A673 (cell line): ENCODE results near the gene NAT9. TPM values are rescaled to one million over a fixed set of nuclear protein-coding genes. Genes with fewer than 3 reads are reported as not detected.

ENCODE experiments used
- BruUV-seq: library from RNA; stranded (reverse); fragments of 400-500 nt; replicated peaks from 2 replicates; lab custom pipeline; 2021; lab: Mats Ljungman, UMichigan
- CTCF ChIA-PET: fragments of 300-600 bp; sonication (Branson Sonifier 250); formaldehyde crosslinking; loops from one replicate; lab custom pipeline; 2022; ENCODE audit warnings: antibody characterized with exemption; lab: Charles Lee
- POLR2A ChIA-PET: fragments of 300-600 bp; sonication (Branson Sonifier 250); formaldehyde crosslinking; loops from one replicate; lab custom pipeline; 2022; ENCODE audit warnings: antibody characterized with exemption; ENCODE audit not compliant: low non-redundant PET; lab: Charles Lee
- DNase-seq: peaks from one replicate; pipeline ENCODE4 v3.0.0-alpha.2; 2015; ENCODE audit warnings: low spot score
- H3K27ac ChIP-seq: fragments of 200-600 bp; sonication (generic); 2 replicates; pipeline ENCODE4 v1.5.1; 2016; ENCODE audit warnings: mixed run types, low read depth, mild to moderate bottlenecking, mixed read lengths, antibody characterized with exemption, low read length; ENCODE audit not compliant: poor library complexity, severe bottlenecking
- H3K27me3 ChIP-seq: fragments of 200-600 bp; sonication (generic); replicated peaks from 2 replicates; pipeline ENCODE4 v1.6.1; 2017; ENCODE audit warnings: mixed run types, low read depth, mild to moderate bottlenecking, mixed read lengths, antibody characterized with exemption, low read length; ENCODE audit not compliant: insufficient read depth, poor library complexity
- H3K36me3 ChIP-seq: fragments of 200-600 bp; sonication (generic); 2 replicates; pipeline ENCODE4 v1.6.1; 2016; ENCODE audit warnings: mixed run types, mild to moderate bottlenecking, mixed read lengths, antibody characterized with exemption, low read length; ENCODE audit not compliant: insufficient read depth, poor library complexity, severe bottlenecking
- H3K4me1 ChIP-seq: fragments of 200-600 bp; sonication (generic); 2 replicates; pipeline ENCODE4 v1.6.1; 2017; ENCODE audit warnings: mixed run types, mild to moderate bottlenecking, mixed read lengths, antibody characterized with exemption, low read length; ENCODE audit not compliant: insufficient read depth, poor library complexity, severe bottlenecking
- H3K4me3 ChIP-seq: fragments of 200-600 bp; sonication (generic); 2 replicates; pipeline ENCODE4 v1.5.1; 2016; ENCODE audit warnings: low read depth, mixed run types, mild to moderate bottlenecking, mixed read lengths, low read length; ENCODE audit not compliant: poor library complexity, severe bottlenecking
- H3K9me3 ChIP-seq: fragments of 200-600 bp; sonication (generic); 2 replicates; pipeline ENCODE4 v1.6.1; 2016; ENCODE audit warnings: mixed run types, low read depth, mild to moderate bottlenecking, mixed read lengths, antibody characterized with exemption, low read length; ENCODE audit not compliant: poor library complexity, severe bottlenecking
- CTCF ChIP-seq: fragments of 300-800, 200-600 bp; sonication (generic); conservative IDR thresholded peaks from 2 replicates; pipeline ENCODE4 v1.5.1; 2017; ENCODE audit warnings: low read depth, mild to moderate bottlenecking, antibody characterized with exemption, low read length, moderate library complexity, mixed read lengths
- EZH2 ChIP-seq: fragments of 200-600 bp; sonication (generic); IDR thresholded peaks from 2 replicates; pipeline ENCODE4 v1.6.1; 2017; ENCODE audit warnings: borderline replicate concordance, low read depth, mild to moderate bottlenecking, mixed read lengths, antibody characterized with exemption, low read length; ENCODE audit not compliant: poor library complexity, severe bottlenecking
- intact Hi-C: fragments of 100-400 bp; cut with micrococcal nuclease; formaldehyde crosslinking; loops from one replicate; pipeline ENCODE4 v1.10.0; 2022; ENCODE audit not compliant: unreplicated experiment
- total RNA-seq: library from RNA; stranded (reverse); gene quantifications from 2 replicates; pipeline ENCODE4 v1.2.3, GENCODE V29; 2021

The NAT9 gene
- total RNA-seq, 1 experiment from 2014 or later: 60.6 TPM

GRCh38 chr17:74812109-74813009 lies 36.2 kb upstream of the NAT9 start:
- BruUV-seq: no TSS peak
- ChIA-PET POLR2A (no interaction called here), CTCF (no interaction called here)
- no peak overlapping the region for H3K4me3 ChIP-seq
- H3K27ac ChIP-seq: no peak overlapping the region
- no peaks in the 10 kb centered on the region for H3K9me3 ChIP-seq
- H3K27me3 ChIP-seq: no peaks in the 10 kb centered on the region
- H3K4me1 ChIP-seq: peaks cover 23% of the 10 kb centered on the region
- no peak for TF ChIP-seq EZH2
- no peak for TF ChIP-seq CTCF
- no peak for DNase-seq
- intact Hi-C loops: no loop called here
- H3K36me3 ChIP-seq: no peaks in the 10 kb centered on the region

GRCh38 chr17:74810699-74811485 lies 34.7 kb upstream of the NAT9 start:
- Histone ChIP-seq H3K9me3 (no peaks in the 10 kb centered on the region), H3K4me1 (peaks cover 11% of the 10 kb centered on the region), H3K4me3 (no peak overlapping the region), H3K36me3 (no peaks in the 10 kb centered on the region), H3K27ac (no peak overlapping the region), H3K27me3 (no peaks in the 10 kb centered on the region)
- intact Hi-C loops: no loop called here
- TF ChIP-seq CTCF (no peak), EZH2 (no peak)
- CTCF ChIA-PET: interaction anchor here (1.1 kb wide), 1 partner anchor 51 kb away, joined by 4 read pairs; no protein-coding TSS in a partner anchor
- DNase-seq: no peak
- POLR2A ChIA-PET: no interaction called here
- no TSS peak for BruUV-seq

- Histone ChIP-seq H3K9me3 (no peaks in the 10 kb centered on the region), H3K4me1 (no peaks in the 10 kb centered on the region), H3K27ac (no peak overlapping the region), H3K36me3 (no peaks in the 10 kb centered on the region), H3K4me3 (no peak overlapping the region), H3K27me3 (no peaks in the 10 kb centered on the region)
- ChIA-PET CTCF (no interaction called here), POLR2A (no interaction called here)
- no TSS peak for BruUV-seq
- TF ChIP-seq EZH2 (no peak), CTCF (no peak)
- DNase-seq: no peak
- intact Hi-C loops: no loop called here
These were observed 32.7 kb upstream of the NAT9 start for GRCh38 chr17:74808714-74809430.
